Retinal pigment epithelial cell (primary cell): ENCODE data around the gene PERM1.
A peak's percentile ranks its signal among the peaks of the same experiment; 100 is the strongest.

Experiments used
- DNase-seq: peaks from one replicate; pipeline ENCODE4 v3.0.0-alpha.2; 2010; ENCODE audit warnings: low read depth
- H3K4me3 ChIP-seq: 2 replicates; pipeline ENCODE4 v1.5.1; 2011; ENCODE audit warnings: mild to moderate bottlenecking, low read length, control low read depth, moderate library complexity
- CTCF ChIP-seq: conservative IDR thresholded peaks from 2 replicates; pipeline ENCODE4 v1.5.1; 2011; ENCODE audit warnings: low read depth, low read length, control low read depth, inconsistent platforms

The PERM1 gene

GRCh38 chr1:975896-976683 is 5.8 kb downstream of the PERM1 start:
- peak; percentile 68 for TF ChIP-seq CTCF
- peak overlapping the region; percentile 24 for H3K4me3 ChIP-seq
- DNase-seq: no peak

GRCh38 chr1:975365-975764 is 6.5 kb downstream of the PERM1 start:
- no peak for DNase-seq
- H3K4me3 ChIP-seq: no peak overlapping the region
- no peak for TF ChIP-seq CTCF

GRCh38 chr1:974687-975328 is 7.1 kb downstream of the PERM1 start:
- no peak for TF ChIP-seq CTCF
- no peak for DNase-seq
- H3K4me3 ChIP-seq: no peak overlapping the region

GRCh38 chr1:974293-974640 is 7.6 kb downstream of the PERM1 start:
- no peak for DNase-seq
- TF ChIP-seq CTCF: no peak
- no peak overlapping the region for H3K4me3 ChIP-seq

- TF ChIP-seq CTCF: no peak
- H3K4me3 ChIP-seq: no peak overlapping the region
- DNase-seq: no peak
Observed at GRCh38 chr1:973459-974292, 8.2 kb downstream of the PERM1 start.

GRCh38 chr1:972726-973458 is 9.0 kb downstream of the PERM1 start:
- H3K4me3 ChIP-seq: no peak overlapping the region
- no peak for TF ChIP-seq CTCF
- no peak for DNase-seq
